K562 (cell line): ENCODE results near the gene NF2.

Source experiments
- EWSR1 ChIP-seq: fragments of 450-650 bp; IDR thresholded peaks from 2 replicates; pipeline ENCODE4 v1.6.1; 2018; ENCODE audit warnings: borderline replicate concordance, mild to moderate bottlenecking, low read depth, moderate library complexity; ENCODE audit not compliant: partially characterized antibody
- TAF1 ChIP-seq: IDR thresholded peaks from 2 replicates; pipeline ENCODE4 v1.6.1; 2011; ENCODE audit warnings: mild to moderate bottlenecking, low read length, moderate library complexity; ENCODE audit not compliant: insufficient read depth, control insufficient read depth, severe bottlenecking; ENCODE audit errors: extremely low read depth
- ZNF324 ChIP-seq: fragments of 250-450 bp; sonication (Bioruptor Pico); IDR thresholded peaks from 2 replicates; pipeline ENCODE4 v1.4.0; 2020; ENCODE audit warnings: mild to moderate bottlenecking
- TF ChIP-seq, protein P1 (sequence below): sonication (generic); formaldehyde crosslinking; IDR thresholded peaks from 2 replicates; pipeline ENCODE4 v1.8.0; 2022; ENCODE audit warnings: missing genetic modification reagents, mild to moderate bottlenecking, borderline replicate concordance

DNA sequence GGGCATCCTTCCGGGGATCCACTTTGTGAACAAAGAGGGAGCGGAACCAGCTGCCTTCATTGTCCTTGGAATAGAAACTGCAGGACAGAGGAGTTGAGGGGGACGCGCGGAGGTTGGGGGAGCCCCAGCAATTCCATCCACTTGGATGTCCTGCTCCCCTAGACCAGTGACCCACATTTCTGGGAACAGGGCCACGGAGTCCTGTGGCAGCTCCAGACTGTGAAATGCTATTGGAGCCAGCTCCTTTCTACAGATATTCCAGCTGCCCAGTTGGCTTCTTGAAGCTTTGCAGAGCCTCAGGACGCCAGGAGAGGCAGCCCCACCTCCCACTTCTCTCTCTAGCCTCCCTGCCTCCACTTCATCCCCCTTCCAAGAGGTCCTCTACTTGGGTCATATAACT is 33.0 kb upstream of the NF2 start:
- TF ChIP-seq ZNF324 (no peak), TAF1 (no peak), EWSR1 (no peak)
- TF ChIP-seq, protein P1, sequence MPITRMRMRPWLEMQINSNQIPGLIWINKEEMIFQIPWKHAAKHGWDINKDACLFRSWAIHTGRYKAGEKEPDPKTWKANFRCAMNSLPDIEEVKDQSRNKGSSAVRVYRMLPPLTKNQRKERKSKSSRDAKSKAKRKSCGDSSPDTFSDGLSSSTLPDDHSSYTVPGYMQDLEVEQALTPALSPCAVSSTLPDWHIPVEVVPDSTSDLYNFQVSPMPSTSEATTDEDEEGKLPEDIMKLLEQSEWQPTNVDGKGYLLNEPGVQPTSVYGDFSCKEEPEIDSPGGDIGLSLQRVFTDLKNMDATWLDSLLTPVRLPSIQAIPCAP (CRISPR knock-in tag), result no peak
